Measurements from ENCODE around the gene HMCN2.
A peak's percentile ranks its signal among the peaks of the same experiment; 100 is the strongest.

Gene HMCN2

DNA sequence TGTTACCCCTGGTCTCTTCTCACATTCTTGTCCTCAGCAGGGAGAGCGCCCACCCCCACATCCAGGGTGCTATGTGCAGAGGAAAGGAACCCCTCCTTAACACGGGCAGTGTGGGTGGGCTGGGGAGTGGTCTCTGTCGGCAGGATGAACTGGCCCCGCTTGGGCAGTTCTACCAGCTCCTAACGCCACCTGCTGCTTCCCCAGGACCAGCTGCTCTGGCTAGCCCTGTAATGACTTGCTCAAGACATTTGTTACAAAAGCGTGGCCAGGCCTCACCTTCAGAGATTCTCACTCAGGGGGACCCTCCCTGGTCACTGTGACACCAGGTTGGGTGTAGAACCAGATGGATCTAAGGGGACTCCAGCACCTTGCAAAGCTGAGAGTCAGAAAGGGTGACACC, 82.4 kb downstream of the HMCN2 start:
- DNase-seq = no peak

DNA sequence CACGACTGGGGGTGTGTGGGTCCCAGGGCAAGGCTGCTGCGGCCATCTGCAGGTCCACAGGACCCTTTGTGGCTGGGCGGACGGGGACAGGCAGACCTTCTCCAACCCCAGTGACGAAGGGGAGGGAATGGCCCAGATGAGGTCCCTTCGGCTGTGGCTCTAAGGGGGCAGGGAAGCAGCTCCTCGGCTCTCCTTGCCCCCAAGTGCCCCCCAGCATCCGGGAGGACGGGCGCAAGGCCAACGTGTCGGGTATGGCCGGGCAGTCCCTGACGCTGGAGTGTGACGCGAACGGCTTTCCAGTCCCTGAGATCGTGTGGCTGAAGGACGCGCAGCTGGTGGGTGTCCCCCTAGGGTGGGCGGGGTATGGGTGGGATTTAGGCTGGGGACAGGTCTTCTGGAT, 82.8 kb downstream of the HMCN2 start:
- DNase-seq = no peak

GRCh38 chr9:130348881-130349280, 83.3 kb downstream of the HMCN2 start:
- no peak for DNase-seq

- no peak for DNase-seq
Observed at GRCh38 chr9:130349398-130349797, 83.8 kb downstream of the HMCN2 start.

- DNase-seq = no peak
Observed at GRCh38 chr9:130351343-130351742, 85.8 kb downstream of the HMCN2 start.

DNA sequence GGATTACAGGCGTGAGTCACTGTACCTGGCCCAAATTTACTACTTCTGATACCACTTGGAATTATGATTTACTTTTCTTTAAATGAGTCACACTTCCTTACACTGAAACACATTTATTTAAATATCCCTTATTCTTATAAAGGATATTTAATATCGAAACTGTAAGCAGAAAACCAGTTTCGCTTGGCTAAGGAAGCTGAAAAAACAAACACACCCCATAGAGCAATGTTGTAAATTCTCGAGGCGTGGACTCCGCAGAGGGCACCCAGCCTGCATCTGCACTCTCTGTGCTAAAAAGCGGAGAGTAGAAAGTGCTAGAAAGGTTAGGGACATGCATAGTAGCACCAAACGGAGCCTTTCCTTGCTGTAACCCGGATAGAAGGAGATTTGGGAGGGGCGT, 86.5 kb downstream of the HMCN2 start:
- DNase-seq = no peak

DNA sequence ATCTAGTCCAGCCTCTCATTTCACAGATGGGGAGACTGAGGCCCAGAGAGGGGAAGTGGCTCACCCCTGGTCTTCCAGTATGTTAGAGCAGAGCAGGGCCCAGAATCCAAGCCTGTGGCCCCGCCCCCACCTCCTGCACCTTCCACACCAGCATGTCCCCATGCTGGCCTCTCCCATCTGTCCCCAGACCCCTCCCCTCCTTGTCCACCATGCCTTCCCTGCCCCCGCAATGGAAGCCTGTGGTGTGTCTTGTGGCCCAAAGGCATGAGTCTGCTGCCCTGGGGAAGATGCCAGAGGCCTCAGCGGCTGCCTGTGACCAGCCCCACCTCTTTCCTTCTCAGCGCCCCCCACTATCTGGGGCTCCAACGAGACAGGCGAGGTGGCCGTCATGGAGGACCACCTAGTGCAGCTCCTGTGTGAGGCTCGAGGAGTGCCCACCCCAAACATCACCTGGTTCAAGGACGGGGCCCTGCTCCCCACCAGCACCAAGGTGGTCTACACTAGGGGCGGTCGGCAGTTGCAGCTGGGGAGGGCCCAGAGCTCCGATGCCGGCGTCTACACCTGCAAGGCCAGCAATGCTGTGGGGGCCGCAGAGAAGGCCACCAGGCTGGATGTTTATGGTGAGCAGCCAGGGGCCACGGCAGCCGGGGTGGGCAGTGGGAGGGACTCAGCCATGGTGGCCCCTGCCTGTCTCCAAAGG, 87.2 kb downstream of the HMCN2 start:
- no peak for DNase-seq

- no peak for DNase-seq
Observed at GRCh38 chr9:130354378-130354777, 88.8 kb downstream of the HMCN2 start.

DNA sequence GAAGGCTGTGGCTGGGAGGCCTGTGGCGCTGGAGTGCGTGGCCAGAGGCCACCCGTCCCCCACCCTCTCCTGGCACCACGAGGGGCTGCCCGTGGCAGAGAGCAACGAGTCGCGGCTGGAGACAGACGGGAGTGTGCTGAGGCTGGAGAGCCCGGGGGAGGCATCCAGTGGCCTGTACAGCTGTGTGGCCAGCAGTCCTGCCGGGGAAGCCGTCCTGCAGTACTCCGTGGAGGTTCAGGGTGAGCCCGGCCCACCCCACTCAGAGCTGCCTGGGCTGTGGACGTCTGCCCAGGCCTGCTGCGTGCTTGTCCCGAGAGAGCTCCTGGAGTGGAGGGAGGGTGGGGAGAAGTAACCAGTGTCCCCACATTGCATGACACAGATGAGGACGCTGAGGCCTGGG, 89.2 kb downstream of the HMCN2 start:
- DNase-seq = no peak

- no peak for DNase-seq
Observed at GRCh38 chr9:130356033-130356432, 90.5 kb downstream of the HMCN2 start.

GRCh38 chr9:130356877-130357584, 91.5 kb downstream of the HMCN2 start:
- no peak for DNase-seq

DNA sequence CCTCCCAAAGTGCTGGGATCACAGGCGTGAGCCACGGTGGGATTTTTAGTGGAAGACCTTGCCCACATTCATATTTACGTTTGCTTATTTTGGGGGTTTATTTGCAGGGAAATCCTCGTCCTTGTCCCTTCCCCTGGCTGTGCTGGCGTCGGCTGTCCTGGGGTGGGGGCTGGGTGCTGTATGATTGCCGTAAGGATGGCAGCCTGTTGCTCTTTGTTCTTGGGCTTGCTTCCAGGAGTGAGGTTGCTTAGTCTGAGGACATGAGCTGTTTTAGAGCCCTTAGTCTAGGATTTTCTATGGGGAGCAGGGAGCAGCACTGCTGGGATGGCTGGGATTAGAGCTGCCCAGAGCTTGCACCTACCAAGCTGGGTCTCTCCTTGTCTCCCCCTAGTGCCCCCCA, 93.4 kb downstream of the HMCN2 start:
- DNase-seq = no peak

- DNase-seq = no peak
Observed at GRCh38 chr9:130359819-130360218, 94.3 kb downstream of the HMCN2 start.

GRCh38 chr9:130360672-130361071, 95.1 kb downstream of the HMCN2 start:
- DNase-seq = no peak

DNA sequence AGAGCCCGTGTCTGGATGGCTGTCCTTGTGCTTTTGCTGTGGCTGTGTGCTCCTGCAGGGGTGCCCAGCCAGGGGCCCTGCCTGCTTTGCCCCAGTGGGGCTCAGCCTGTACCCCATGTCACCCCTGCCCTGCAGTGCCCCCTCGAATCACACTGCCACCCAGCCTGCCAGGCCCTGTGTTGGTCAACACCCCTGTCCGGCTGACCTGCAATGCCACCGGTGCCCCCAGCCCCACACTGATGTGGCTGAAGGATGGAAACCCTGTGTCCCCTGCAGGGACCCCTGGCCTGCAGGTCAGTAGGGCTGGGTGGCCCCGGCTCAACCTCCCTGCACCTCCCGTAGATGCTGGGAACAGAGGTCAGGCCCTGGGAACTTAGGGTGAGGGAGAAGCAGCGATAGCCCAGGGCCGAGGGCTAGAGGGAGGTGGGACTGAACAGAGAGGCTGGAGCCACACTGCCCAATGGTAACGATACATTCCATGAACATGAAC, 96.4 kb downstream of the HMCN2 start:
- DNase-seq = no peak

DNA sequence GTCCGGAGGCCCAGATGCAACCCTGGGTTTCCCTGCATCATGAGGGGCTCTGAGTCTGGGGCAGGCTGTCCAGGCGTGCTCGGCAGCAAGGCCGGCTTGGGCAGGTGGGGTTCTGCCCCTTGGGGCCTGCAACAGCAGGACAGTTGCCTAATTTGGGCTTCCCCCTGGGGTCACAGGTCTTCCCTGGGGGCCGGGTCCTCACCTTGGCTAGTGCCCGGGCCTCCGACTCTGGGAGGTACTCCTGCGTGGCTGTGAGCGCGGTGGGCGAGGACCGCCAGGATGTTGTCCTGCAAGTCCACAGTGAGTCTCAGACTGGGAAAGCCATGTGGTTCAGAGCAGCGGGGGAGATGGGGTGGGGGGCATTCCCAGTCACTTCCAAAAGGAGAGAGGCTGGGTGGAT, 97.1 kb downstream of the HMCN2 start:
- no peak for DNase-seq

DNA sequence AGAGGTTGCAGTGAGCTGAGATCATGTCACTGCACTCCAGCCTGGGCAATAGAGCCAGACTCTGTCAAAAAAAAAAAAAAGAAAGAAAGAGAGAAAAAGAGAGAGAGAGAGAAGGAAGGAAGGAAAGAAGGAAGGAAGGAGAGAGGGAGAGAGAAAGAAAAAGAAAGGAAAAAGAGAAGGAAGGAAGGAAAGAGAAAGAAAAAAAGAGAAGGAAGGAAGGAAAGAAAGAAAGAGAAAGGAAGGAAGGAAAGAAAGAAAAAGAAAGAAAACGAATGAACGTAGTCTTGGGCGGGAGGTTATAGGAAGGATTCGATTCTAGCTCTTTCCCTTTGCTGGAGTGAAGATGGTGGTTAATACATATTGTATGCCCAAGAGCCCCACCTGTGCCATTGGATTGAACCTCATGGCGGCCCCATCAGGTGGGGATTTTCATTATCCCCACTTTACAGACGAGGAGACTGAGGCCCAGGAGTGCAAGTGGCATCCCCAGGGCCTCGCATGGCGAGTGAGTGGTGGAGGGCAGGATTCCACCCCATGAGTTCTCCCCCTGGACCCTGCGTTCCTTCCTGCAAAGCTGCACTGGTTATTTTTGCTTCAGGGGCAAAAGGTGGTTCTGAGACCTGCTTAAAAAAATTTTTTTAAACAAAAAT, 98.3 kb downstream of the HMCN2 start:
- DNase-seq = no peak

GRCh38 chr9:130364619-130365322, 99.2 kb downstream of the HMCN2 start:
- no peak for DNase-seq

DNA sequence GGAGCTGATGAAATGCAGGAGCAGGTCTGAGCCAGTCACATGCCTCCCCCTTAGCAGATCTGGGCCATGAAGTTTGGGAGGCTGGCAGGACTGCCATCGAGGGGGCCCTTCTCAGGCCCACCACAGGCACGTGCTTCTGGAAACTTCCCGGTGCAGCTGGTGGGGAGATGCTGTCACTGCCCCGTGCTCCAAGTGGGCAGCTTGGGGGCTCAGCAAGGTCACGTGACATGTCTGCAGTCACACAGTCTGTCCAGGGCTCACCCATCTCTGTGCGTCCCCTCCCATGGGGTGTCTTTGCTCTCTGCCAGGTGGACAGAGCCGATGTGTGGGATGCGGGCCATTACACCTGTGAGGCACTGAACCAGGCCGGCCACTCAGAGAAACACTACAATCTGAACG, 99.8 kb downstream of the HMCN2 start:
- no peak for DNase-seq

- DNase-seq = no peak
Observed at GRCh38 chr9:130366072-130366471, 100.5 kb downstream of the HMCN2 start.

DNA sequence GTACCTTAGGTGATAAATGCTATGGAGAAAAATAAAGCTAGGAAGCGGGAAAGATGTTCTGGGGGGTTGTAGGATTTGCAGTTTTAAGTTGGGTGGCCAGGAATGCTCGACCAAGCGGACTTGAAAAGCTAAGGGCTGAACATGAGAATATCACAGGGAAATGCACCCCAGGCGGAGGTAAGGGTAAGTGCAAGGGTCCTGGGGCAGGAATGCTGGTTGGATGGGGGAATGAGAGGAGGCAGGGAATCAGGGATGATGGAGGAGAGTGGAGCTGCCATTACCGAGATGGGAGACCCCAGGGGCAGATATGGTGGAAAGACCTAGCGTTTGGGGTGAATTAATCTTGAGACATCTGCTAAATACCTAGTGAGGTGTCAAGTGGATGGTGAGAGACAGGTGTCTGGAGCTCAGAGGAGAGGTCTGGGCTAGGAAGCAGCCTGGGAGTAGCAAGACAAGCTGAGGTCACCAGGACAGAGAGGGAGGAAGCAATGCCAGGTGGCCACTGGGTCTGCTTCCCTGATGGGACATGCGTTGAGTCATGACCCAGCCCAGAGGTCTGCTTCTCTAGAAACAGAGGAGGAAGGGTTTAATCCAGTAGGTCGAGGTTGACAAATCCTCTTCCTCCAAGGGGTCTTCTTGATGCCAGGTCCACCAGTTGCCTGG, 101.5 kb downstream of the HMCN2 start:
- DNase-seq = no peak

DNA sequence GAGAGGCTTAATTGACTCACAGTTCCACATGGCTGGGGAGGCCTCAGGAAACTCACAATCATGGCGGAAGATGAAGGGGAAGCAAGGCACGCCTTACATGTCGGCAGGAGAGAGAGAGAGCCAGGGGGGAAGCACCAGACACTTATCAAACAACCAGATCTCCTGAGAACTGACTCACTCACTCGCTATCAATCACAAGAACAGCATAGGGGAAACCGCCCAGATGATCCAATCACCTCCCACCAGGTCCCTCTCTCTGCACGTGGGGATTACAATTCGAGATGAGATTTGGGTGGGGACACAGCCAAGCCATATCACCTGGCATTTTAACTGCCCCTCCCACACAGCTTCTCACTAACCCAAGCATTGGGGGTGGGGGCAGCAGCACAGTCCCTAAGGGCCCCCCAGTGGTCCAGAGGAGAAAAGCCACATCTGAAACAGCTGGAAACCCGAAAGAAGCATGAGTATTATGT, 103.1 kb downstream of the HMCN2 start:
- peak in 2 of 5 experiments; percentile 25 to 62 for DNase-seq

- DNase-seq = no peak
Observed at GRCh38 chr9:130370226-130370625, 104.7 kb downstream of the HMCN2 start.
